ENCODE results near the gene IGFN1. TPM values are rescaled to one million over a fixed set of nuclear protein-coding genes. Genes with fewer than 3 reads are reported as not detected.
A peak's percentile ranks its signal among the peaks of the same experiment; 100 is the strongest.

IGFN1 gene
- total RNA-seq, 2 experiments from 2014 or later: not detected

DNA sequence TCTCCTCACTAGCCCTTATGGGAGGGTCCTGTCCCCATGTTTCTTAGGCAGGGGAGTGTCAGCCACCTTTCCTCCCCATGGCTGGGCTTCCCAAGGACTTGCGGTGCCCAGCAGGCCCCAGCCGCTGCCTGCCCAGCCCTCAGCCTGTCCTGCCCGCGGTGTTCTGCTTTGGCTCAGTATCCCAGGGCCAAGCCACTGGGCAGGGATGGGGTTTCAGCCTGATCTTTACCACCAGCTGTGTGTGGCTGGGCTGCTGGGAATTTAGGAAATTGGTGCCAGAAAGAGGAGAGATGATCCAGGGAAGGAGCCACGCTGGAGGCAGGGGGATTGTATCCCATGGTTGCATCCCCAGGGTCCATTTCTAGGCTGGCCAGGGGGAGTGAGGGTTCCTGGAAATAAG lies 6.9 kb upstream of the IGFN1 start:
- peaks cover 5 to 8% of the 10 kb centered on the region in 2 experiments for H3K27me3 ChIP-seq (ENCODE audit: control insufficient read depth in 1 of 2, insufficient read depth in 2 of 2, low read length in 2 of 2)
- ChIA-PET CTCF (no interaction called here), POLR2A (no interaction called here)
- Mint-ChIP-seq H3K27me3 (peaks cover 47% of the 10 kb centered on the region), H3K9me3 (no peaks in the 10 kb centered on the region), H3K36me3 (ENCODE audit: low read depth) (no peaks in the 10 kb centered on the region), H3K4me3 (no peak overlapping the region), H3K27ac (no peak overlapping the region), H3K4me1 (ENCODE audit: low read depth) (no peaks in the 10 kb centered on the region)
- no peaks in the 10 kb centered on the region for H3K9me3 ChIP-seq (ENCODE audit: control insufficient read depth in 1 of 2, insufficient read depth in 1 of 2, low read length in 2 of 2)
- H3K36me3 ChIP-seq (ENCODE audit: insufficient read depth, low read length): no peaks in the 10 kb centered on the region
- no peaks in the 10 kb centered on the region for H3K4me1 ChIP-seq (ENCODE audit: insufficient read depth, low read length)
- TF ChIP-seq CTCF (IDR thresholded peaks at IDR 0.05): no peak
- H3K4me3 ChIP-seq (ENCODE audit: low read length): no peak overlapping the region
- H3K27ac ChIP-seq (ENCODE audit: low read depth in 1 of 2, low read length in 2 of 2): no peak overlapping the region
- intact Hi-C loops (cut with DNase I, micrococcal nuclease): no loop called here
- ATAC-seq (ENCODE audit: poor library complexity): no peak
- DNase-seq: no peak

DNA sequence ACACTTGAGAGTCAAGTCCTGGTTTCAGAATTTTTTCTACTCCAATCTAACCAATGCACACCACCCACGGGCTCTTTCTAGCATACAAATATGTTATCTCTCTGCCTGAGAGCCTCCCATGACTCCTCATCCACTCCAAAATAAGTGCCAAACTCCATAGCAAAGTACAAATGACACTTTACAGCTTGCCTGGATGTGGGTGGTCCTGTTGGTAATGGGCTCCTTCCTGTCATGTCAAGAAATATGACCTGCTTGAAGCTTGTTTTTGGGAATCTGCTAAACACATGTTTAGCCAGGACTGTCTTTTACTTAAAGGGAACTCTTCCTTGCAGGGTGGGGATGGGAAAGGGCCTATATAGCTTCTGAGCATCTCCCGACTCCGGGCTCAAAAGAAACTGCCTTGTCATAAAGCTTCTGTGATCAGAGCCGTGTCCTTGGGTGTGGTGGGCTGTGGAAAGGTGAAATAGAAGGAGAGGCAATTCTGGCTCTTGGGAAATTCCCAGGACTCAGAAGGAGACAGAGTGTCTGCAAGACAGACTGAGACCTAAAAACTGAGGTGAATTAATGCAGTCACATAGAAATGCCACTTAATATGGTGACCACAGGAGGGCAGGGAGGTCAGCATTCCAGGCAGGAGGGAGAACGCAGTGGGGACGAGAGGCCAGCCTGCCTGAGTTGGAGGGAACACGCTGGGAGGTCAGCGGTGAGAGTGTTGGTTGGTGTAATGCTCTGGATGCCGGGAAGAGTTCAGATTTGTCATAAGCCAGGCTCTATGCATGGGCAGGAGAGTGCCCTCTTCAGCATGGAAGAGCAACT lies 6.1 kb upstream of the IGFN1 start:
- H3K36me3 Mint-ChIP-seq (ENCODE audit: low read depth): no peaks in the 10 kb centered on the region
- H3K27me3 ChIP-seq (ENCODE audit: control insufficient read depth in 1 of 2, insufficient read depth in 2 of 2, low read length in 2 of 2): peaks cover 5% of the 10 kb centered on the region in 2 experiments
- H3K27ac Mint-ChIP-seq: no peak overlapping the region
- ChIA-PET CTCF (no interaction called here), POLR2A (no interaction called here)
- peaks cover 44% of the 10 kb centered on the region for H3K27me3 Mint-ChIP-seq
- TF ChIP-seq CTCF (IDR thresholded peaks at IDR 0.05): peak; percentile 25
- H3K4me3 ChIP-seq (ENCODE audit: low read length): no peak overlapping the region
- ATAC-seq (ENCODE audit: poor library complexity) (no peak), DNase-seq (peak in 1 of 14 experiments; percentile 29)
- H3K9me3 ChIP-seq (ENCODE audit: control insufficient read depth in 1 of 2, insufficient read depth in 1 of 2, low read length in 2 of 2): no peaks in the 10 kb centered on the region
- no peaks in the 10 kb centered on the region for H3K4me1 Mint-ChIP-seq (ENCODE audit: low read depth)
- no peak overlapping the region for H3K4me3 Mint-ChIP-seq
- H3K4me1 ChIP-seq (ENCODE audit: insufficient read depth, low read length): no peaks in the 10 kb centered on the region
- H3K27ac ChIP-seq (ENCODE audit: low read depth in 1 of 2, low read length in 2 of 2): no peak overlapping the region
- no peaks in the 10 kb centered on the region for H3K36me3 ChIP-seq (ENCODE audit: insufficient read depth, low read length)
- intact Hi-C loops (cut with DNase I, micrococcal nuclease): loop anchor here in 1 of 2 experiments (1.0 kb wide), 1 partner anchor 34 kb away; no protein-coding TSS in a partner anchor
- no peaks in the 10 kb centered on the region for H3K9me3 Mint-ChIP-seq

DNA sequence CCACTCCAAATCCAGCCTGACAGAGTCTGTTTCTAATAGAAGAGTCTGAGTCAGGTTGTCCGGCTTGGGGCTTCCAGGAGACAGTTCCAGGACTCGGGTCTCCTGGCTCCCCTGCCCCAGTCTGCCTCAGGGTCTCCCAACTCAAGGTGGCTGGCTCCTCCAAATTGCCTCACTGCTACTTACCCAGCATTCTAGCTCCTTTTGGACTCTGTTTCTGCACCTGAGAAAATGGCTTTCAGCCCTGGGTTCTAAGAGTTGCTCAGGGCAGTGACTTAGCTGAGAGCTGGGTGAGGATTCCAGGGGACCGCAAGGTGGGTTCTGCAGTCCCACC lies 5.5 kb upstream of the IGFN1 start:
- Histone ChIP-seq H3K27ac (ENCODE audit: low read depth in 1 of 2, low read length in 2 of 2) (no peak overlapping the region), H3K4me1 (ENCODE audit: insufficient read depth, low read length) (no peaks in the 10 kb centered on the region), H3K4me3 (ENCODE audit: low read length) (no peak overlapping the region), H3K9me3 (ENCODE audit: control insufficient read depth in 1 of 2, insufficient read depth in 1 of 2, low read length in 2 of 2) (no peaks in the 10 kb centered on the region), H3K36me3 (ENCODE audit: insufficient read depth, low read length) (no peaks in the 10 kb centered on the region), H3K27me3 (ENCODE audit: control insufficient read depth in 1 of 2, insufficient read depth in 2 of 2, low read length in 2 of 2) (peaks cover 5% of the 10 kb centered on the region in 2 experiments)
- no peak for TF ChIP-seq CTCF (IDR thresholded peaks at IDR 0.05)
- ATAC-seq (ENCODE audit: poor library complexity): no peak
- intact Hi-C loops (cut with DNase I, micrococcal nuclease): loop anchor here in 1 of 2 experiments (1.0 kb wide), 1 partner anchor 35 kb away; no protein-coding TSS in a partner anchor
- Mint-ChIP-seq H3K36me3 (ENCODE audit: low read depth) (no peaks in the 10 kb centered on the region), H3K27ac (no peak overlapping the region), H3K4me1 (ENCODE audit: low read depth) (no peaks in the 10 kb centered on the region), H3K27me3 (peaks cover 43% of the 10 kb centered on the region), H3K4me3 (no peak overlapping the region), H3K9me3 (no peaks in the 10 kb centered on the region)
- CTCF ChIA-PET: no interaction called here
- no peak for DNase-seq
- POLR2A ChIA-PET: no interaction called here

Data from CD4-positive, alpha-beta T cell (primary cell).